Measurements from ENCODE around the gene EGFL7. TPM values are rescaled to one million over a fixed set of nuclear protein-coding genes. Genes with fewer than 3 reads are reported as not detected.

The EGFL7 gene
- total and polyA plus RNA-seq, 9 donors = 0.18 to 113 (median 43.4) TPM

GRCh38 chr9:136678034-136678433 is 15.3 kb downstream of the EGFL7 start:
- Histone ChIP-seq H3K4me1 (ENCODE audit: insufficient read depth) (no peaks in the 10 kb centered on the region), H3K27ac (no peak overlapping the region), H3K9me3 (no peaks in the 10 kb centered on the region), H3K27me3 (no peaks in the 10 kb centered on the region), H3K4me3 (no peak overlapping the region), H3K36me3 (no peaks in the 10 kb centered on the region)
- no peak for TF ChIP-seq EP300 (IDR thresholded peaks at IDR 0.05)
- intact Hi-C loops (cut with DNase I) = no loop called here
- DNase-seq = no peak
- WGBS, 3 donors = 88 to 95% (median 93%) methylated on average over 12 to 15 of the region's 15 CpGs

DNA sequence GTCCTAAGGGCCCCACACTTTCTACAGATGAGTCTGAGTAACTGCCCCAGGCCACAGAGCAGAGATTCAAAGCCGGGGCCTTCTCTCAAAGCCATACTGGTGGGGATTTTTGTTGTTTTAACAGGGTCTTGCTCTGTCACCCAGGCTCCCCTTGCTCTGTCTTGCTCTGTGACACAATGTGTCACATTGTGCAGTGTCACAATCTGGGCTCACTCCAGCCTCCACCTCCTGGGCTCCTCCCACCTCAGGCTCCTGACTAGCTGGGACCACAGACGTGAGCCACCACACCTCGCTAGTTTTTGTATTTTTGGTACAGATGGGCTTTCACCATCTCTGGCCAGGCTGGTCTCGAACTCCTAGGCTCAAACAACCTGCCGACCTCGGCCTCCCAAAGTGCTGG is 15.9 kb downstream of the EGFL7 start:
- no peak for TF ChIP-seq POLR2A (IDR thresholded peaks at IDR 0.05)
- TF ChIP-seq, protein P1, sequence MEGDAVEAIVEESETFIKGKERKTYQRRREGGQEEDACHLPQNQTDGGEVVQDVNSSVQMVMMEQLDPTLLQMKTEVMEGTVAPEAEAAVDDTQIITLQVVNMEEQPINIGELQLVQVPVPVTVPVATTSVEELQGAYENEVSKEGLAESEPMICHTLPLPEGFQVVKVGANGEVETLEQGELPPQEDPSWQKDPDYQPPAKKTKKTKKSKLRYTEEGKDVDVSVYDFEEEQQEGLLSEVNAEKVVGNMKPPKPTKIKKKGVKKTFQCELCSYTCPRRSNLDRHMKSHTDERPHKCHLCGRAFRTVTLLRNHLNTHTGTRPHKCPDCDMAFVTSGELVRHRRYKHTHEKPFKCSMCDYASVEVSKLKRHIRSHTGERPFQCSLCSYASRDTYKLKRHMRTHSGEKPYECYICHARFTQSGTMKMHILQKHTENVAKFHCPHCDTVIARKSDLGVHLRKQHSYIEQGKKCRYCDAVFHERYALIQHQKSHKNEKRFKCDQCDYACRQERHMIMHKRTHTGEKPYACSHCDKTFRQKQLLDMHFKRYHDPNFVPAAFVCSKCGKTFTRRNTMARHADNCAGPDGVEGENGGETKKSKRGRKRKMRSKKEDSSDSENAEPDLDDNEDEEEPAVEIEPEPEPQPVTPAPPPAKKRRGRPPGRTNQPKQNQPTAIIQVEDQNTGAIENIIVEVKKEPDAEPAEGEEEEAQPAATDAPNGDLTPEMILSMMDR (IDR thresholded peaks at IDR 0.05) = no peak
- TF ChIP-seq EP300 (IDR thresholded peaks at IDR 0.05) = no peak
- WGBS, 3 donors = 89 to 94% (median 89%) methylated on average over 6 of the region's 6 CpGs
- intact Hi-C loops (cut with DNase I) = no loop called here

GRCh38 chr9:136679431-136679941 is 16.8 kb downstream of the EGFL7 start:
- 77 to 81% (median 79%) methylated on average over 22 of the region's 22 CpGs for WGBS, 3 donors
- no peak for DNase-seq
- no peak overlapping the region for H3K4me3 ChIP-seq
- no peaks in the 10 kb centered on the region for H3K36me3 ChIP-seq
- no peaks in the 10 kb centered on the region for H3K27me3 ChIP-seq
- no peaks in the 10 kb centered on the region for H3K4me1 ChIP-seq (ENCODE audit: insufficient read depth)
- no peak overlapping the region for H3K27ac ChIP-seq
- TF ChIP-seq POLR2A (IDR thresholded peaks at IDR 0.05) = no peak
- no peak for TF ChIP-seq EP300 (IDR thresholded peaks at IDR 0.05)
- TF ChIP-seq, protein P1 (IDR thresholded peaks at IDR 0.05) = no peak
- intact Hi-C loops (cut with DNase I) = no loop called here
- no peaks in the 10 kb centered on the region for H3K9me3 ChIP-seq

More for the DNA sequence above, 15.9 kb downstream of the EGFL7 start:
- Histone ChIP-seq H3K9me3 (no peaks in the 10 kb centered on the region), H3K4me3 (no peak overlapping the region), H3K4me1 (ENCODE audit: insufficient read depth) (no peaks in the 10 kb centered on the region), H3K36me3 (no peaks in the 10 kb centered on the region), H3K27me3 (no peaks in the 10 kb centered on the region), H3K27ac (no peak overlapping the region)
- no peak for DNase-seq

DNA sequence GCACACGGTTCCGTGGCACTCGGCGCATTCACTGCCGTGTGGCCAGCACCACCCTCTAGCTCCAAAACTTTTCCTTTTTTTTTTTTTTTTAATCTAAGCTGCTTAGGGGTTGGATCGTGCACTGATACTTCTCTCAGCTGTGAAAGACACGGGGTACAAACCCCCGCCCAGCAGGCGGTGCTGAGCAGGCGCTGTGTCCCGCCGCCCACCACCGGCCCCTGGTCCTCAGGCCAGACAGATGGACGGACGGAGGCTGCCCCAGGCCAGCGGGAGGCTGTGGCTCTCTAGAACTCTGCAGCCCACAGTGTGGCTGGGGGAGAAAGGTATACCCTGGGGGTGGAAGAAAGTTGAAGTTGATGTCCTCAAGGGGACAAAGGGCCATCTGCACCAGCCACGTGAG is 18.3 kb downstream of the EGFL7 start:
- Histone ChIP-seq H3K4me3 (no peak overlapping the region), H3K4me1 (ENCODE audit: insufficient read depth) (no peaks in the 10 kb centered on the region), H3K27me3 (no peaks in the 10 kb centered on the region), H3K27ac (no peak overlapping the region), H3K9me3 (no peaks in the 10 kb centered on the region), H3K36me3 (no peaks in the 10 kb centered on the region)
- TF ChIP-seq POLR2A (IDR thresholded peaks at IDR 0.05) (no peak), EP300 (IDR thresholded peaks at IDR 0.05) (no peak)
- TF ChIP-seq, protein P1 (IDR thresholded peaks at IDR 0.05) = no peak
- WGBS, 3 donors = 89 to 93% (median 90%) methylated on average over 17 of the region's 17 CpGs
- DNase-seq = no peak
- intact Hi-C loops (cut with DNase I) = no loop called here

DNA sequence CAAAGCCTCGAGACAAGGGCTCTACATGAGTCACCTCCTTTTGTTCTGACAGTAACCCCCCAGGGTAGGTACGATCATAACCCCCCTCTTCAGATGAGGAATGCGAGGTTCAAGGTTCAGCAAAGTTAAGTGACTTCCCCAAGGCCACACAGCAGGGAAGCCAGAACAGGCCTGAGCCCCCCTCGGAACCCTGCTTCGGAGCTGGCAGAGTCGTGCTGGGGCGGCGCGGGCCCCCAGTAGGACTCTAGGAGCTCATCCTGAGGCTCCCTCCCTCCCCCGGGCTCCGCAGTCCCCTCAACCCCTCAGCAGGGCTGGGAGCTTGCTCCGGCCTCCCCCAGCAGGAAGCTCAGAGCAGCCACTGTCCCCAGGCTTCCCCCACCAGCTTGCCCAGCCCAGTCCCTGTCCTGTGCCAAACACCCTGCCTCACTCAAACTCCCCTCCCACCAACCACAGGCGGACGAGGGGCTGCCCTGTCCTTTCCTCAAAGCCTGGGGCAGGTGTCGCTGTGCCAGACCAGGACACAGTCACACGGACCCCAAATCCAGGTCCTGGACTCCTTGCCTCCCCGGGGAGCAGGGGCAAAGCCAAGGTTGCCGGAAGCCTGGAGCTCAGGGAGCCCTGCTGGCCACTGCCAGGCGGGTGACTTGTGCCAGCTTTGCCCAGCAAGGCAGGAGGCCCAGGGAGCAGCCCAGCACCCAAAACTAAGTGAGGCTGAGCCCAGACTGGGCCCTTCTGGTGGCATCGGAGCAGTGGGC is 19.4 kb downstream of the EGFL7 start:
- WGBS, 3 donors = 87 to 91% (median 90%) methylated on average over 19 to 20 of the region's 20 CpGs
- H3K4me3 ChIP-seq = no peak overlapping the region
- no peaks in the 10 kb centered on the region for H3K9me3 ChIP-seq
- no peak for DNase-seq
- no peaks in the 10 kb centered on the region for H3K27me3 ChIP-seq
- intact Hi-C loops (cut with DNase I) = no loop called here
- TF ChIP-seq EP300 (IDR thresholded peaks at IDR 0.05) = no peak
- TF ChIP-seq, protein P1 (IDR thresholded peaks at IDR 0.05) = no peak
- no peak for TF ChIP-seq POLR2A (IDR thresholded peaks at IDR 0.05)
- H3K27ac ChIP-seq = no peak overlapping the region
- no peaks in the 10 kb centered on the region for H3K4me1 ChIP-seq (ENCODE audit: insufficient read depth)
- H3K36me3 ChIP-seq = no peaks in the 10 kb centered on the region

Data from ovary (tissue), 9 donors.